ENCODE results near the gene TUB. TPM values are rescaled to one million over a fixed set of nuclear protein-coding genes. Genes with fewer than 3 reads are reported as not detected.
A peak's percentile ranks its signal among the peaks of the same experiment; 100 is the strongest.

Gene TUB
- total RNA-seq, 1 donor from 2014 or later, result 28.6 TPM

DNA sequence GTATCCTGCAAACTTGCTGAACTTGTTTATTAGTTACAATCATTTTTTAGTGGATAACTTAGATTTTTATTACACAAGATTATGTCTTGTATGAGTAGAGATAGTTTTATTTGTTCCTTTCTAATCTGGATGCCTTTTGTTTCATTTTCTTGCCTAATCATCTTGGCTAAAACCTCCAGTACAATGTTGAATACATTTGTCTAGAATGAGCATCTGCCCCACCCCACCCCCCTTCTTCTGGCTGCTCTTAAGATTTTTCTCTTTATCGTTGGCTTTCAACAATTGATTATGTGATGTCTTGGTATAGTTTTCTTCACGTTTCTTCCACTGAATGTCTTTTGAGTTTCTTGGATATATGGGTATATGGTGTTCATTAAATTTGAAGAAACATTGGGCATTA is 37.3 kb upstream of the TUB start:
- DNase-seq (ENCODE audit: low spot score), result no peak

DNA sequence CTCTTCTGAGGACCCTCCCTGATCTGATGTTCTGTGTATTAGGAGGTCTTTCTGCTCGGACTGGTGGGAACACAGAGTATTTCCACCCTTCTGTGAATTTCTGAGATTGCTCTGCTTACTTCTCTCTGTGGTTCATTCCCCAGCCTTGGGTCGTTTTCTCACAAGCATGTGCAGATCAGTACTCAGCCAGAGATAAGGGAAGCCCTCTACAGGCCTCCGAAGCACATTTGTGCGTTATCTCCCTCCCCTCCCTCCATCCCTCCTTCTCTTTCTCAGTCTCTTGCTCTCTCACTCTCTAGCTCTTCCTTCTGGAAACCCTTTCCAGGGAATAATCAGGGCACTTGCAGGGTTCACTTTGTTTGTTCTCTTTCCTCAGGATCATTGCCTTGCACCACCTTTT is 35.2 kb upstream of the TUB start:
- peak; percentile 78 for DNase-seq (ENCODE audit: low spot score)

DNA sequence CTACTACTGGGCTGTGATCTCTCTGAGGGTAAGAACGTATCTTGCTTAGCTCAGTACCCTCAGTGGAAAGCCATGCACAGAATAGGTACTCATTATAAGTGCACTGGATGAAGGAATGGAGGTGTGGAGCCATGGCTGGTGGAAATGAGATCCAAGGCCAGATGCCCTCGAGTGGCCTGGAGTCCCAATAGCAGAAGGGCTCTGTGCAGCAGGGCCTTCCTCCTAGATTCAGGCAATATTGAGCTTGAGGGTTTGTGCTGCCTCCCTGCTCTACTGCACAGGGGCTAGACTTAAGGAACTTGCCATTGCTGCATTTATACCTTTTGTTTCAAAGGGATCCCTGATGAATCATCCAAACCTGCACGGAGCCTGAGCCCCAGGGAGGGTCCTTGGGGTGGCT is 33.6 kb upstream of the TUB start:
- DNase-seq (ENCODE audit: low spot score), result no peak

DNA sequence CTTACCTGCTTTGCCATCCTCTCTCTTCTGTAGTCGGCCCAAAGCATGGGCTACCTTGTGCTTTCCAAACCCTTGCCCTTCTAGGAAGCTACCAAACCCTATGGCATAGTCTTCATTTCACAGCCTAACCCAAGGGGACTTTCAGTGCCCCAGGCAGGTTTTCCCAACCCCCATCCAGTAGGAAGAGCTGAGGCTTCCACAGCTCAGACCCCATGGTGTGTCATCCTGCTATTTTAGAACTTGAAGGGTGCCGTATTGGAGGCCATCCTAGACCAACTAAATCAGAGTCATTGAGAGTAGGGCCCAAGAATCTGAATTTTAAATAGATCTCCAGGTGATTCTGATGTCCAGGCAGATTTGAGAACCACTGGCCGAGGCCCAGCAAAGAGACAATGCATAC is 31.9 kb upstream of the TUB start:
- DNase-seq (ENCODE audit: low spot score), result no peak

DNA sequence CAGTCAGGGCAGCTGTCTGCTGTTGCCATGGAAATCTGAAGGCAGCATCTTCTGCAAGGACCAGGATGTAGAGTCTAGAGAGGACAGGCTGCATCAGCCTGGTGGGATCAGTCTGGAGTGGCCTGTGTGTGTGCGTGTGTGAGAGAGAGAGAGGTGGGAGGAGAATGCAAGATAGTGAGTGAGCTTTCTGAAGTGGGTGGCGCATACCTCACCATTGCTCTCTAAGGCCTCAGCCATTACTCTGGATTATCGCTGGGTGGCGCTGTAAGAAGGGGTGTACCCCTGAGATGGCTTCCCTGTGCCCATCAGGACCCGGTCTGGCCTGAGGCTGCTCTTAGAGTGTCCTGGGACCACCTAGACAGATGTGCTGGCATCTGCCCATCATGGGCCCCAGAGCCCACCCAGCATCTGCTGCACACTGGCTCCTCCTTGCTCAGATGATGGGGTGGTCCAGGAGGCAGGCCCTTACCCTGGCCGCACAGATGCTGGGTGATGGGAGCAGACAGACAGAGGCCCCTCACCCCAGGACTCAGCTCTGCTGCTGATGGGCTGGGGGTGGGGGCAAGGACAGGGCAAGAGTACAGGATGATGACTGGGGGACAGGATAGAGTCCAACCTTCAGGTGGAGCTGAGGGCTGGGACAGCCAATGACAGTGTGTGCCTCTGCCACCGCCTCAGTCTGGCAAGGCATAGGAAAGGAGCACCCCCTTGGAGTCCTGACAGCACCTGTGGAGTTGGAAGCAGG is 25.7 kb upstream of the TUB start:
- no peak for DNase-seq (ENCODE audit: low spot score)

DNA sequence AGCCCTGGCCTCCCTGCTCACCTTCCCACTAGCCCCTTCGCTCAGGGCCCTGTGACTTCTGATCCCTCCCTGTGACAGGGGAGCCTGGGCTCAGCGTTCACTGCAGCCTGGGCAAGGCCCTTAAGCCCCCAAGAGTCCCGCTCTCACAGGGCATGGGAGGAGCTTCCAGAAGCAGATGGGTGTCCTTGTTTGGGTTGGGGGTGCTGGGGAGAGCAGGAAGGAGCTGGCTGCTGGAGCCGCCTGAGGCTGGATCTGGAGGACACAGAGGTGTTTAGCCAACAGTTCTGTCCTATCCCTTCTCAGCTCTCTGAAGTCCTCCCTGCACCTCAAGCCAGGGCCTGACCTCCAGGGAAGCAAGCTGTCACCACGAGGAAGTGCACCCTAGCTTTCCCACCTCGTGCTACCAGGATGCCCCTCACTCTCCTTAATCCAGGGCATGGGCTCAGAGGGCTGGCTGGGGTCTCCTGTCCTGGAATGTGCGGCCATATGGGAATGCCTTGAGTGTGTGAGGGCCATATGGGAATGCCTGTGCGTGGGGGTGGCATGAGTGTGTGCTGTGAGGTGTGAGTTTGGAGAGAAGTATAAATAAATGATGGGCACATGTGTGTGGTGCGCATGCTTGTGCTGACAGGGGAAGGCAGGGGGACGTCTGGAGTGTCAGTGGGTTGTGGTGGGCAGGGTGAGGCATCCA is 25.0 kb upstream of the TUB start:
- no peak for DNase-seq (ENCODE audit: low spot score)

DNA sequence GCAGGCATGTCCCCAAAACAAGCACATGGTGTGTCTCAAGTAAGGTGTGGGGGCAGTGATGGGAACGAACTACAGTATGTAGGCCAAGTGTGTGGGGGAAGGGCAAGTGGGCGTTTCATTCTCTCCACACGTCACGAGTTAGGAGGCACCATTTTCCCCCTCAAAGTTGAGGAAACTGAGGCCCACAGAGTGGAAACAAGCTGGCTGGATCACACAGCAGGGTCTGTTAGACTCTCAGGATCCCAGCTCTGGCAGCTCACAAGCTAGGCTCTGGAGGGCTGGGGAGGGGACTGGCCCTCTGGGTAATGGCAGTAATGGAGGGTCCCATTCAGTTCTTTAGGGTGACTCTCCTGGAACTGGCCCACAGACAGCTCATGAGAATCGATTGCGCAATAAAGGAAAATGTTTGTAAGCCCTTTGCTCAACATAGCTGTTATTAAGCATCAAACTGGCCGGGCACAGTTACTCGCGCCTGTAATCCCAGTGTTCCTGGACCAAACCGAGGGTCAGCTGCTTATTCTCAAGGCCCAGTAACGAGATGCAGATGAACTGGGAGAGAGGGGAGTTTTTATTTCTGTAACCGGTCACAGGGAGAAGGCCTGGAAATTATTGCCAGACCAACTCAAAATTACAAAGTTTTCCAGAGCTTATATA is 24.1 kb upstream of the TUB start:
- DNase-seq (ENCODE audit: low spot score), result peak; percentile 95

DNA sequence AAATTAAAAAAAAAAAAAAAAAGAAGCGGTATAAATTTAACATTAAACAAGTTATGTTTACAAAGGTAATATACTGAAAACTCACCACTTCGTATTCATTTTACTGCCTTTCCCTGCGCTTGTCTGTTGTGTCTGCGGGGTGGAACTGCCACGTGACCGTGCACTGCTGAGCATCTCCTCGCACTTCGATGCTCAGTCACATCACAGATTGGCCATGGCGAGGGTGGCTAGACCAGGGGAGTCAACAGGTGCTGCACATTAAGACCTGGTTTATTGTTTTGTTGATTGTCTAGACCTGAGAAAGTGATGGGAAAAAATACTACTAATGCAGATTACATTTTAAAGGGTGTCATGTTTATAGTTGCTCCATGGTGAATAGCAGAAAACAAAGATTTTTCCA is 22.8 kb upstream of the TUB start:
- DNase-seq (ENCODE audit: low spot score), result no peak

DNA sequence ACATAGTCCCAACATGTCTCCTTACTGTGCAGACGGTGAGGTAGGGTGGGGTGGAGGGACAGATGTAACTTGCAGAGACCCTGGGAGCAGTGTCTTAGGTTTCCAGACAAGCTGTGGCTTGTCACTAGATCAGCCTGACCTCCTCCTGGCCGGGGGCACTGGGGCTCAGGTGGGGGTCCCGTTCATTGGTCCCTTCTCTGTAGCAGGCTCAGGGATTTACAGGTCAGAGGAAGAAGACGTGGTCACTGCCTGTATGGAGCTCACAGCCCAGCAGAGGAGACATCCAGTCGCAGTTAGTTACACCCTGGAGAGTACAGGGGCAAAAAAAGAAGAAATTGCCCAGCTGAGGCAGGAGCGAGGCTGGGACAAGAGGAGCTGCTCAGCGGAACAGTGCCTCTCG is 22.0 kb upstream of the TUB start:
- no peak for DNase-seq (ENCODE audit: low spot score)

DNA sequence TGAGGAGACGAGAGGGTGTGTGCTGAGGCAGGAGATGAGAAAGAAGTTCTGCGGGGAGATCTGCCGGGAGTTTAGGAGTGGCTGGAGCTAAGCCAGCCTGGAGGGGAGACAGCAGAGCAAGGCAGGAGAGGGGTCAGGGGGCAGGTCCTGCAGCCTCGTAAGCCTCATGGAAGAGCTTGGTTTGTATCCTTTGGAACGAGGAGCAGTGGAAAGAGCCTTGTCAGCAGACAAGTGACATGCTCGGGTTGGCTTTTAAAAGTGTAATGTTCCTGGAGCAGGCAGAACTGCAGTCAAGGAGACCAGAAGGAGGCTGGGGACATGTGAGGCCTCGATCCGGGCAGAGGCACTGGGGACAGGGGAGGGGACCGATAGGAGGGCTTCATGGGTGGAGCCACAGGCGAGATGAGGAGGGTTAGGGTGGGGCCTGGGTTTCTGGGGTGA is 21.4 kb upstream of the TUB start:
- peak; percentile 53 for DNase-seq (ENCODE audit: low spot score)

DNA sequence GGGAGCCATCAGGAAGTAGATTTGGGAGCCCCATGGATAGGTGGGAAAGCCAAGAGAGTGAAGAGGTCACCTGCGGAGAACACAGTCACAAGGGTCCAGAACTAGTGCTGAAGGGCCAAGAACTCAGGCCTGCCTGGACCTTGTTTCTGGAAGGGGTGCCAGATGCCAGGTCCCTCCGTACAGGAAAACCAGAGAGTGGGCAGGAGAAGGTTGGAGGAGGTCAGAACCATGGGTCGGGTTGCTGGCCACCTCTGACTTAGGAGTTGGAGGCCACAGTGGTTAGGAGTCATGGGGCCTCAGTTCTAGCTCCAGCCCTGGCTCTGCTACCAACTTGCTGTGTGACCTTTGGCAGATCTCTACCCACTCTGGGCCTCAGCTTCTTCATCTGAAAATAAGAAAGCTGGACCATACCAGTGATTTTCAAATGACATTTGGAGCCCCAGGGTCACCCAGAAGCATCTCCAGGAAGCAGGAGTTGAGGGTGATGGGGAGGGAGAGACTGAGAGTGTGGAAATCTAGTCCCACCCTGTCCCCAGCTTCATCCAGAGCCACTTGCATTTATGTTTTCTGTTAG is 20.8 kb upstream of the TUB start:
- no peak for DNase-seq (ENCODE audit: low spot score)

DNA sequence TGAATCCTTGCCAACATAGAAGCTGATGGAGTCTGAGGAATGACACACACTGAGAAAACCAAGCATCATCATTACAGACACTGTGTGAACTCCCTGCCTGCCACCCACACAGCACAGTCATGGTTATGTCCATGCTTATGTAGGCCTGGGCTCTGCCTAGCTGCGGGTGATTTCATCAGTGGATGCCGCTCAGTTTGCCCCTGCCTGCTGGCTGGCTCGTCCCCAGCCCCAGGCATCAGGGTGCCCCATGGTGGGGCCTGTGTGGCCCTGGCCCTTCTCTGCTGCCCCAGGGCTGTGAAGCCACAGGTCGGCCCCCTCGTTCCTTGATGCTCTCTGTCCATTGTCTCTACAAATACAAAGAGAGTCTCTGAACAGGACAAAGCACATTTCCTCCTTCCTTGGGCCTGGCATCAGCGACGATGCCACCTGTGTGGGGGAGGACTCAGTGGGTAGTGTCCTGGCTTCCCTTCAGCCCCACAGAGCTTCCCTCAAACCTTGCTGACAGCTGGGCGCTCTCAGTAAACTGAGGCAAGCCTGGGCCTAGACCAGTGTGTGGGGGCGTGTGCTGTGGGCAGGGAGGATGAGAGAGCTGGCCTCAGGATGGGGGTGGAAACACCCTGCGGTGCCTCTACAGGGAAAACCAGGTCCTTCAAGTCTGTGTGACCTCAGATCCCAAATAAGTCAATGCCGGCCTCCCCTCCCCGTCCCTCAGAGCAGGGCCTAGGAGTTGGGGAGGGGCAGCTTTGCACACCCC is 20.0 kb upstream of the TUB start:
- DNase-seq (ENCODE audit: low spot score), result peak; percentile 30

DNA sequence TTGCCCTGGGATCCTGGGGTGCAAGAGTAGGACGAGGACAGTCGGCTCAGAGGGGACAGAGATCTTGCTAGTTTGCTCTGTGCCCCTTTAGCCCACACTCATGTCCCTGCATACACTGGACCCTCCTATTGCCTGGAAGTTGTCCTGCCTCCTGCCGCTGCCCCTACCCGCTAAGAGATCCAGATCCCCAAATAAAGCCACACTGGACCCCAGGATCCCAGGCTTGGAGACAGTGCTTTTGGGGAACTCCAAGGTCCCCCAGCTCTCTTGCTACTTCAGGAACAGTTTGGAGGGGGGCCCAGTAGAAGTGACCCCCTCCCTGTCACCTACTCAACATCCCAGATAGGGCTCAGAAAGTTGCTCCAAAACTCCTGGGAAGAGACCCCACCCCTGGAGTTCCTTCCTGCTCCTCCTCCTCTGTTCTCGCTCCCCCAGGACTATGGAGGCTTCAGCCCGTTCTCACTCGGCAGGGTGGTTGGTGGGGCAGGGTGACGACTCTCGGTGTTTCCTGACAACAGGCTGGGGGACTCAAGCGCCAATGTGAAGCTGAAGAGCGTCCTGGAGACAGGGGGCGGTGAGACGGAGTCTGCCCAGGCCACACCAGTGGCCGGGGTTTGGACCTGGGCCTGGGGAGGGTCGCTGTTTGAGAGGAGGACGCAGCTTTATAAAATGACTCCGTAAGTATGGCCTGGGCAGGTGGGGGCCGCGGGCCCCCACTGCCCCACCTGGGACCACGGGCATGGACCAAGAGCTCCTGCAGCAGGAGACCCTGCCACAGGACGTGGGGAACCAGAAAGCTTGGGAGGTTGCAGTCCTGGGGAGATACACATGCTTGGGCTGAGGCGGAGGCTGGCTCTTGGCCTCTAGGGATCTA is 19.2 kb upstream of the TUB start:
- no peak for DNase-seq (ENCODE audit: low spot score)

DNA sequence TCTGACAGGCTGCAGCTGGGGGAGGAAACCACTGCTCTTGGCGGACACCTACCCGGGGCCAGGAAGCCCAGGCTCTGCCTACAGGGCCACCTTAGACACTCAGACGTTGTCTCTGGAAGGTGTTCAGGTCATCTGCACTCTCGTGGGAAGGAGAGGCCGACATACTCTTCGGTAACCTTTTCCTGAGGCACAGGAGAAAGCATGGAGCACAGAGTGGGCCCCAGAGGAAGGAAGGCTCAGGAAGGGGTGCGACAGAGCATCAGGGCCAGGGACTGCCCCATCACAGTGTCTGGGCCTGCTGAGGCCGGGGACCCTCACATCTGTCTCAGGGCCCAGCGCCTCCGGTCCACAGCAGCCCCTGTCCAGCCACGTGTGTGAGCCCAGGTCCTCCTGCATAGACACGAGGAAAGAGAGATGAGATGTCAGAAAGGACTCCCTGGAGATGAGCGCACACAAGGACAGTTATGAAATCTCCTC is 18.2 kb upstream of the TUB start:
- DNase-seq (ENCODE audit: low spot score), result no peak

DNA sequence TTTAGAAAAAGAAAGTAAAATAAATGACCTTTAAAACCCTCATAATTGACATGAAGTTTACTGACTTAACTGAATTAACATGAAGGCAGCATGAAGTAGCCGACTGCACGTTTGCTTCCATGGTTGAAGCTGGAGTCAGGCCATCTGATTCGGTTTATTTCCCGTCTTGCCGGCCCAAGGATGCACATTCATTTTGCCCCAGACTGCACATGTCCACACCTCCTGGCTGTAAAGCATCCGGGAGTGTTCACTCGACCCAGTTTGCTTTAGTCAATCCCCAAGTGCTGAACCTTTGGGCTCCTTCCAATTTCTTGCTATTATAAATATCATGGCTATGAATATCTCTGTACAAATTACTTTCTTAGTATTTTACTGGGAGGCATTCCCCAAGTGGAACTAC is 17.7 kb upstream of the TUB start:
- DNase-seq (ENCODE audit: low spot score), result peak; percentile 83

DNA sequence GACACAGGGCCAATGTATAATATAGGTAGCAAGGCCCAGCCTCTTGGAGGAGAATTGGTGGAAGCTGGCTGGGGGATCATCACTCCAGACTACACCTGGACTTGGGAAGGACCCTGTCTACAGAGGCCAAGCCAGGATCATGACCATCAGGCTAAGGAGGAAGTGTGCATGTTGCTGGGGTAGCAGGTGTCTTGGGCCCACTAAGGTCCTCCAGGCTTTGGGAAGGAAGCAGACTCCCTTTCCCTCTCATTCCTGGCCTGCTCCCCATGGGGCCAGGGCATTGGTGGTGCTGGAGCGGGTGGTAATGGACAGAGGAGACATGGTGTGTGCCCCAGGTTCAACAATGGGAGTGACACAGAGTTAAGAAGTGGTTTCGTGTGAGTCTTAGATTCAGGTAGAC is 16.0 kb upstream of the TUB start:
- no peak for DNase-seq (ENCODE audit: low spot score)

DNA sequence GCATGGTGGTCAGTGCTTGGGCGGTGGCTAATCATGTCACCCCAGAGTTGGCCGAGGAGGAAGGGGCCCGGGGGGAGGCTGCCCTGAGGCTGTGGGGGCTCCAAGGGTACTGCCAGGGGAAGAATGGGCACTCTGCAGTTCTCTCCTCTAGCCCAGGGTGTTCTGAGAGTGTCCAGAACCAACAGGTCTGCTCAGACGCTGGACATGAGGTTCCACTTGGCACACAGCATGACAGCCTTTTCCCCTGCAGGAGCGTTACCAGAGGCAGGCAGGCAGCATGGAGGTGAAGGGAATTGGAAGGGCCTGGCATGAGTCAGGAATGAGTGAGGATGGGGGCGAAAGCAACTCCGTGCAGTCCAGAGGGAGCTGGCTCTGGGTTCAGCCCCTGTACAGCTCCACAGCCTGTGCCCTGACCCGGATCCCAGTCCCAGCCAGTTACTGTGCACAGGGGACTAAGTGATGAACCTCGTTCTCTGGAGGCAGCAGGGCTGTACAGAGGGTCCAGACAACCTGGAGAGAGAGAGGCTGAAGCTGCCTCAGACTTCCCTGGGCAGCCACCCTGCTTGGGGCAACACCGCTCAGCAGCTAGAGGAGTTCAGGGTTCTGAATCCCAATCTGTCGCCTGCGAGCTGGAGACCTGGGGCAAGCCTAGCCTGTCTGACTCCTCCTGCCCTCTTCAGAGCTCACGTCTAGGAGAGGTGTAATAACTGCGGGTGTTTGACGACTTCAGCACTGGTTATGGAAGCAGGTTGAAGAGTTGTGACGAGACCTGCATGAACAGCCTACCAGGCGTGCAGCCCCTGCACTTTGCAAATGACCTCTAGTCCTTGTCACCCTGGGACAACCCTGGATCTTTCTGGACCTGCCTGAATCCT is 14.7 kb upstream of the TUB start:
- DNase-seq (ENCODE audit: low spot score), result no peak

DNA sequence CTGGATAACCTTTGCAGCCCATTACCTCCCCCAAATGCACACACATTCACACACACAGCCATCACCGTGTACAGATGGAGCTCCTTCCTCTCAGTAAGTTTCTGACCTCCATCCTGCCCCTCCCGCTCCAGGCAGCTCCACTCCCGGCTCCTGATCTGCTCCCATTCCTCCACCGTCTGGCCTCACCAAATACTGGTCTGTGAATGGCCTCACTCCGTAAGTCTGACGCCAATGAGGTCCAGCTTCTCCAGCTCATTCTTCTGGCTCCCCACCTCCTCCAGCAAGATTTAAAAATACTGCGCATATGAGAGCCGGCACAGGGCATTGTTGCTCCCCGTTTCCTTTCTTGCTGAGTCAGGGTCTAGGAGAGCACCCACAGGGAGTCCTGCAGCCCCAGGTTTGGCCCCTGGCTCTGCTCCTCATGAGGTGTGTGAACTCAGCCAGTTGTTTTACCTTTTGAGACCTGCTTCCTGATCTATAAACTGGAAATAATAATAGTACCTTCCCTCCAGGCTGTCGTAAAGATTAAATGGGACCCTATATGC is 14.0 kb upstream of the TUB start:
- peak; percentile 69 for DNase-seq (ENCODE audit: low spot score)

DNA sequence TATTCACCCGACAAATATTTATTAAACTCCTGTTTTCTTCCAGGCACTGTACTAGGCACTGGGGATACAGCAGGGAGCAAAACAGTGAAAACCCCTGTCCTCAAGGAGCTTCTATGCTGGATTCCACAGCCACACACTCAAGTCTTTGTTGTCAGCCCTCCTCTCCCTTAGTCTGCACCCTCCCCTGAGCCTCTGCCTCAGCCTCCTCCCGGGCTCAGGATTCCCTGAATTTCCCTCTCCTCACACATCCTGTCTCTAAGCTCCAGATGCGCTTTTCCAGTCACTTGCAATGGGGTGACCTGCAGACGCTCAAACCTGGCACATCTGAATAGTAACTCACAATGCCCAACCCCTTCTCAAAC is 13.5 kb upstream of the TUB start:
- no peak for DNase-seq (ENCODE audit: low spot score)

Data from umbilical cord (tissue), 2 donors.